ENCODE measurements around the gene OGDH. TPM values are rescaled to one million over a fixed set of nuclear protein-coding genes. Genes with fewer than 3 reads are reported as not detected.
"Not testable (repeated sequence)": the region's sequence is repeated elsewhere in the genome, so short reads cannot be mapped to it uniquely, and the experiment has no call there.

The OGDH gene
- total RNA-seq, 1 donor from 2014 or later, result 62.0 TPM

GRCh38 chr7:44711528-44711927, 105.1 kb downstream of the OGDH start:
- no peak for DNase-seq (ENCODE audit: low read depth)
- no peak for TF ChIP-seq CTCF (conservative IDR thresholded peaks at IDR 0.05; ENCODE audit: low read depth, low read length)
- no peak overlapping the region for H3K4me3 ChIP-seq (ENCODE audit: low read depth, low read length)

- no peak for DNase-seq (ENCODE audit: low read depth)
- no peak for TF ChIP-seq CTCF (conservative IDR thresholded peaks at IDR 0.05; ENCODE audit: low read depth, low read length)
- H3K4me3 ChIP-seq (ENCODE audit: low read depth, low read length), result no peak overlapping the region
Observed at GRCh38 chr7:44712012-44712411, 105.6 kb downstream of the OGDH start.

GRCh38 chr7:44713141-44713540, 106.7 kb downstream of the OGDH start:
- no peak for DNase-seq (ENCODE audit: low read depth)
- no peak for TF ChIP-seq CTCF (conservative IDR thresholded peaks at IDR 0.05; ENCODE audit: low read depth, low read length)
- no peak overlapping the region for H3K4me3 ChIP-seq (ENCODE audit: low read depth, low read length)

- H3K4me3 ChIP-seq (ENCODE audit: low read depth, low read length), result no peak overlapping the region
- no peak for TF ChIP-seq CTCF (conservative IDR thresholded peaks at IDR 0.05; ENCODE audit: low read depth, low read length)
- no peak for DNase-seq (ENCODE audit: low read depth)
Observed at GRCh38 chr7:44713680-44714335, 107.4 kb downstream of the OGDH start.

- DNase-seq (ENCODE audit: low read depth), result no peak
- TF ChIP-seq CTCF (conservative IDR thresholded peaks at IDR 0.05; ENCODE audit: low read depth, low read length), result no peak
- H3K4me3 ChIP-seq (ENCODE audit: low read depth, low read length), result no peak overlapping the region
Observed at GRCh38 chr7:44716205-44716604, 109.8 kb downstream of the OGDH start.

GRCh38 chr7:44720301-44720700, 113.9 kb downstream of the OGDH start:
- no peak for DNase-seq (ENCODE audit: low read depth)
- no peak for TF ChIP-seq CTCF (conservative IDR thresholded peaks at IDR 0.05; ENCODE audit: low read depth, low read length)
- H3K4me3 ChIP-seq (ENCODE audit: low read depth, low read length), result no peak overlapping the region

- TF ChIP-seq CTCF (conservative IDR thresholded peaks at IDR 0.05; ENCODE audit: low read depth, low read length), result no peak
- no peak for DNase-seq (ENCODE audit: low read depth)
- H3K4me3 ChIP-seq (ENCODE audit: low read depth, low read length), result no peak overlapping the region
Observed at GRCh38 chr7:44724276-44724675, 117.8 kb downstream of the OGDH start.

GRCh38 chr7:44726250-44726649, 119.8 kb downstream of the OGDH start:
- H3K4me3 ChIP-seq (ENCODE audit: low read depth, low read length); DNase-seq (ENCODE audit: low read depth): not testable (repeated sequence)

All from epithelial cell of proximal tubule (primary cell).